GM21367 (cell line): Measurements from ENCODE around the gene TOM1L2.

Experiments
- ATAC-seq: cut with Tn5 transposase; IDR thresholded peaks from one replicate; pipeline ENCODE4 v1.9.1; 2021; ENCODE audit not compliant: unreplicated experiment

TOM1L2 gene

GRCh38 chr17:17851103-17852002 is 120.8 kb downstream of the TOM1L2 start:
- ATAC-seq, result no peak

- no peak for ATAC-seq
Observed at GRCh38 chr17:17849845-17850373, 122.3 kb downstream of the TOM1L2 start.

- ATAC-seq, result no peak
Observed at GRCh38 chr17:17849147-17849820, 122.9 kb downstream of the TOM1L2 start.

GRCh38 chr17:17848311-17849082 is 123.7 kb downstream of the TOM1L2 start:
- no peak for ATAC-seq

- ATAC-seq, result no peak
Observed at GRCh38 chr17:17847726-17848125, 124.5 kb downstream of the TOM1L2 start.

GRCh38 chr17:17847118-17847689 is 125.0 kb downstream of the TOM1L2 start:
- ATAC-seq, result no peak

GRCh38 chr17:17846645-17847044 is 125.6 kb downstream of the TOM1L2 start:
- no peak for ATAC-seq

GRCh38 chr17:17846003-17846402 is 126.2 kb downstream of the TOM1L2 start:
- ATAC-seq, result no peak

- no peak for ATAC-seq
Observed at GRCh38 chr17:17845046-17845775, 127.0 kb downstream of the TOM1L2 start.

GRCh38 chr17:17844500-17844899 is 127.7 kb downstream of the TOM1L2 start:
- no peak for ATAC-seq

GRCh38 chr17:17844079-17844478 is 128.1 kb downstream of the TOM1L2 start:
- no peak for ATAC-seq

- no peak for ATAC-seq
Observed at GRCh38 chr17:17843096-17843495, 129.1 kb downstream of the TOM1L2 start.

- no peak for ATAC-seq
Observed at GRCh38 chr17:17842111-17842876, 129.9 kb downstream of the TOM1L2 start.

- no peak for ATAC-seq
Observed at GRCh38 chr17:17841601-17842025, 130.6 kb downstream of the TOM1L2 start.

- ATAC-seq, result no peak
Observed at GRCh38 chr17:17840751-17841591, 131.2 kb downstream of the TOM1L2 start.

GRCh38 chr17:17839791-17840707 is 132.2 kb downstream of the TOM1L2 start:
- ATAC-seq, result peak; percentile 44
